Rectal smooth muscle tissue (tissue), 1 donor: Measurements from ENCODE around the gene GDPD4.

Experiments
- H3K27ac ChIP-seq: one replicate; pipeline ENCODE4 v1.7.0; 2013; ENCODE audit warnings: low read depth, low read length, inconsistent platforms
- H3K27me3 ChIP-seq: one replicate; pipeline ENCODE4 v1.7.0; 2013; ENCODE audit warnings: low read length; ENCODE audit not compliant: control insufficient read depth, insufficient read depth
- H3K36me3 ChIP-seq: one replicate; pipeline ENCODE4 v1.7.0; 2013; ENCODE audit warnings: low read length; ENCODE audit not compliant: control insufficient read depth, insufficient read depth
- H3K4me1 ChIP-seq: one replicate; pipeline ENCODE4 v1.7.0; 2013; ENCODE audit warnings: low read length; ENCODE audit not compliant: control insufficient read depth, insufficient read depth
- H3K4me3 ChIP-seq: one replicate; pipeline ENCODE4 v1.7.0; 2013; ENCODE audit warnings: low read length
- H3K9ac ChIP-seq: one replicate; pipeline ENCODE4 v1.7.0; 2013; ENCODE audit warnings: low read length

The GDPD4 gene

DNA sequence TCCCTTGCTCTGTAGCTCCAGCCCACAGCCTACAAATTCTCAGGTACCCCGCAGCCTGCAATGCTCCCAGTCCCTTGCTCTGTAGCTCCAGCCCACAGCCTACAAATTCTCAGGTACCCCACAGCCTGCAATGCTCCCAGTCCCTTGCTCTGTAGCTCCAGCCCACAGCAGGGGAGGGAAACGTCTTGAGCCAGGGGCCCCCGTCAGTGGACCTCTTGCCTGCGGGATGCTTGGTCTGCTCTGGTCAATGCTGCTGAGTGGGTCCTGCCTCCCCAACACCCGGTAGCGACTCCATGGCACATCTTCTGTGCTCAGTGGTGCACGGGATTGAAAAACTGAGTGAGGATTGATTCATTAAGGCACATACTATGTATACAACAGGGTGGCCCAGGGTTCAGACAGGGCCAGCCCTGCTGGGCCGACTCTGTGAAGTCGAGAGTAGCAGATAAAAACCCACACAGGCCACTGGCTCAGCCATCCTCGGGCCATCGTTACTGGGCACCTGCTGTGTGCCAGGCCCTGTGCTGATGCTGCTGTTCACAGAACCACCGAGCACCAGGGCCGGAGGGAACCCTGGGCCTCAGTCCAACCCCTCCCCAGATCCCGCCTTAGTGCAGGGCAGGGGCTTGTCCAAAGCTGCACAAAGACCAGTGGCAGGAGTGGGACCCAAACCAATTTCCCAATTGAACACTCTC is 103.7 kb downstream of the GDPD4 start:
- H3K4me1 ChIP-seq = no peaks in the 10 kb centered on the region
- H3K9ac ChIP-seq = no peak overlapping the region
- H3K27me3 ChIP-seq = no peaks in the 10 kb centered on the region
- no peak overlapping the region for H3K27ac ChIP-seq
- H3K36me3 ChIP-seq = no peaks in the 10 kb centered on the region
- H3K4me3 ChIP-seq = no peak overlapping the region

DNA sequence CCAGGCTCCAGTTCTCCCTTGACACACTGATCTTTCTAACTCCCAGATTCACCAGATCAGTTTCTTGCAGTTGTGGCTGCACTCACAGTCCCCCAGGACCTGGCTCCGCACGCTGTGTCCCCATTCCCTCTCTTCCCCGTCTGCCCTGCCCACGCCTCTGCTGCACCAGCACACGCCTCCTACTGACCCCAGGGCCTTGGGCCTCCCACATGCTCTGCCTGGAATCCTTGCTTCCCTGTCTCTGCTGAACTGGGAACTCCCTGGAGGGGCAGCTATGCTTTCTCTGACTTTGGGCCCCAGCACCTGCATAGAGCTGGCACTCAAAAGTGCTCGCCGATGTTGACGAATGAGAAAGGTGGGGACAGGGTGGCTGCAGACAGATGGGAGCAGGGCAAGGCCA is 104.5 kb downstream of the GDPD4 start:
- Histone ChIP-seq H3K27ac (no peak overlapping the region), H3K4me3 (no peak overlapping the region), H3K9ac (no peak overlapping the region)

DNA sequence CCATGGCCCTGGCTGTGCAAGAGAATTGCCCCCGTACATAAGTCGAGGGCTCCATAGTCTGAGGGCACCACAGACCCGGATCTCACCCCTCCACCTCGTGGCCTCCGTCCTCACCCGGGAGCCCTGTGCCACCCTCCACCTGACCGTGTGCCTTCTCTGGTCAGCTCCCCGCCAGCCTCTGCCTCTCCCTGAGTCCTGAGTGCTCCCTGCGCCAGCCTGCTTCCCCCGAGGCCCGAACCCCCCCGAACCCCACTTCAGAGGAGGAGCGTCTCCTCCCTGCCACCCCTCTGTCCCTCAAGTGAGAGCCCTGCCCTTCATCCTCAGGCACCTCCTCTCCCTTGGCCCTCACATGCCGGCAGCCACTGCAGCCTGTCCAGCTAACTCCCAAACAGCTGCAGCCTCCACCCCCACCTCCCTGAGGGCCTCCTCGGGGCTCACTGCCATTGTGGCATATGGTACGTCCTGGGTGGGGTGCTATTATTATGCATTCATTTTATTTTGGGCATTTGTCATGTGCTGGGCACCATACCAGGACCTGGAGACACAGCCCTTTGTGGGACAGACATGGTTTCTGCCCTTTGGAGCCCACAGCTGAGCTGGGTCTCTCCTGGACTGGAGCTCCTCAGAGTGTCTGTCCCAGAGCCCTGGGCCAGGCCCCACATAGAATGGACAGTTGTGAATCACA is 106.3 kb downstream of the GDPD4 start:
- no peaks in the 10 kb centered on the region for H3K27me3 ChIP-seq
- H3K36me3 ChIP-seq = no peaks in the 10 kb centered on the region
- no peak overlapping the region for H3K9ac ChIP-seq
- H3K4me3 ChIP-seq = no peak overlapping the region
- no peaks in the 10 kb centered on the region for H3K4me1 ChIP-seq
- H3K27ac ChIP-seq = no peak overlapping the region

More for the DNA sequence above, 104.5 kb downstream of the GDPD4 start:
- no peaks in the 10 kb centered on the region for H3K27me3 ChIP-seq
- no peaks in the 10 kb centered on the region for H3K4me1 ChIP-seq
- H3K36me3 ChIP-seq = no peaks in the 10 kb centered on the region

DNA sequence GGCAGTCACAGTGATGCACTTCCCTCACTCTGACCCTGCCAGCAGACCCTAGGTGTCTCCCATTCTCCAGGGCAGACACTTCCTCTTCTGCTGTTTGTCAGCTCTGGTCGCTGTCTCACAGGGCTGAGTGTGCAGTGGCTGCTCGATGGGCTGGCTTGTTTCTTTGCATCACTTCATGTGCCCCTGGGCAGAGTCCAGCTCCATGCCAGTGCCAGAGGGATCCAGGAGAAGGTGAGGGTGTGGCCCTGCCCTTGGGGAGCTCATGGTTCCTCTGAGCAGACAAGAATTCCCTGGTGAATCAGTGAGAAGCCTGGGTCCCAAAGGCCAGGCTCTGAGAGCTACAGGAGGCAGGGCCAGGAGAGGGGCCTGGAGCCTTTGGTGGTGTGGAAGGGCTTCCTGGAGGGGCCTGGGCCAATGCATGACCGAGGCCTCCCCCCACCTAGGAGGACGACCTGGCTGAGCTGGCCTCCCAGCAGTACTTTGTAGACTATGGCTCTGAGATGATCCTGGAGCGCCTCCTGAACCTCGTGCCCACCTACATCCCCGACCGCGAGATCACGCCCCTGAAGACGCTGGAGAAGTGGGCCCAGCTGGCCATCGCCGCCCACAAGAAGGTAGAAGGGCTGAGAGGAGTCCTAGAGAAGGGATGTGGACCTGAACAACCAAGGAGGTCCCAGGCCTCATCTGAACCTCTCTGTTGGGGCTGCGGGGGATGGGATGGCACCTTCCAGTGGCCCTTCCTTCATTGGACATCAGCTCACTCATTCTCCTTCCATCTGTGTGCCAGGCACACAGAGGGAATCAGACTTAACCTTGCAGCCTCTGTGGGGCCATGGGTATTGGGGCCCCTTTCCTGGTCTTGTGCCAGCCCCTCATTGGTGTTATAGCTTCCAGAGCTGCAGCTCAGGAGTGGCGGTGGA is 107.3 kb downstream of the GDPD4 start:
- Histone ChIP-seq H3K36me3 (no peaks in the 10 kb centered on the region), H3K9ac (no peak overlapping the region), H3K4me1 (no peaks in the 10 kb centered on the region)

DNA sequence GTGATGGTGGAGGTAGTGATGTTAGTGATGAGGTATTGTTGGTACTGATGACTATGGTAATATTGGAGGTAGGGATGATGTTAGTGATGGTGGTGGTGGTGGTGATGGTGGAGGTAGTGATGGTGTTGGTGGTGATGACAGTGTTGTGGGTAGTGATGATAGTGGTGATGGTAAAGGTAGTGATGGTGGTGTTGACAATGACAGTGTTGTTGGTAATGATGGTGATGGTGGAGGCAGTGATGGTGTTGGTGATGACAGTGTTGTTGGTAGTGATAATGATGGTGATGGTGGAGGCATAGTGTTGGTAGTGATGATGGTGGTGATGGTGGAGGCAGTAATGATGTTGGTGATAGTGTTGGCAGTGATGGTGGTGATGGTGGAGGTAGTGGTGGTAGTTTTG is 108.3 kb downstream of the GDPD4 start:
- Histone ChIP-seq H3K36me3 (no peaks in the 10 kb centered on the region), H3K4me3 (no peak overlapping the region), H3K4me1 (no peaks in the 10 kb centered on the region), H3K27ac (no peak overlapping the region), H3K9ac (no peak overlapping the region), H3K27me3 (no peaks in the 10 kb centered on the region)

More for the DNA sequence above, 107.3 kb downstream of the GDPD4 start:
- Histone ChIP-seq H3K27me3 (no peaks in the 10 kb centered on the region), H3K27ac (no peak overlapping the region), H3K4me3 (no peak overlapping the region)

DNA sequence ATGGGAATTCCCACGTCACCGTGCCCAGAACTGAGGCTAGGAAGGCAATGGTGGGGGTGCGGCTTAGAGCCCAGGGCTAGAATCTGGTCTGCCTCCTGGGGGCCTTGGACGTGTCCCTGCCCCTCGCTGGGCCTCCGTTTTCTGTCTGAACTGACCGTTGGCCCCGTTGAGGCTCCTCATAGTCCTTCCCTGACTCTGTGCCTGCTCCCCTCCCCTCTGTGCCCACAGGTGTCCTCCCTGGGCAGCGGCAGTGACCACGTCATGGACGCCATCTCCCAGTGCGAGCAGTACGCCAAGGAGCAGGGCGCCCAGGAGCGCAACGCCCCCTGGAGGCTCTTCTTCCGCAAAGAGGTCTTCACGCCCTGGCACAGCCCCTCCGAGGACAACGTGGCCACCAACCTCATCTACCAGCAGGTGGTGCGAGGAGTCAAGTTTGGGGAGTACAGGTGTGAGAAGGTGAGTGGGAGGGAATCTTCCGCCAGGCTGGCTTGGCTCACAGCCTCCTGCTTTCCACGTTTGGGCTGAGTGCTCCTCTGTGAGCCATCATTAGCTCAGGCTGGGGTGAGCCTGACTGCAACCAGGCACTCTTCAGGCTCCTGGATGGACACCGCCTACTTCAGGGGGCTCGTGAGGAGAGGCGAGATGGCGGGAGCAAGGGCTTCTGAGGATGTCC is 109.5 kb downstream of the GDPD4 start:
- Histone ChIP-seq H3K27ac (no peak overlapping the region), H3K9ac (no peak overlapping the region), H3K4me3 (peak overlapping the region; percentile 47)

DNA sequence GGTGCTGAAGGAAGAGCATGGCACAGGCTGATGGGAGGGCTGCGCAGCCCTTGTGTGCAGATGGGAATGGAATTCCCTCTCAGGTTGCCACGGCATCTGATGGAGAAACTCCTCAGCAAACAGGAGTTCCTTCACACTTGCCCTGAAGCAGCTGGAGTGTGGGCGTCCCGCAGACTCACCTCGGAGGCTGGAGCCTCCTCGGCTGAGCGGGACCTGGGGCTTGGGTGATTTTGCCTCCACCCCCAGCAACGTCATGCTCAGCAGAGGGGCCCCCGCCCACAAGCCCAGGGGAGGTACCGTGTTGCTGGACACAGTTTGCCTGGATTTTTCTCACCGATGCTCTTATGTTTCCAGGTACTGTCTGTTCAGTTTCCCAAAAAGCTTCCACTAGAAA is 110.1 kb downstream of the GDPD4 start:
- H3K36me3 ChIP-seq = no peaks in the 10 kb centered on the region
- no peaks in the 10 kb centered on the region for H3K27me3 ChIP-seq
- H3K9ac ChIP-seq = no peak overlapping the region
- no peaks in the 10 kb centered on the region for H3K4me1 ChIP-seq
- no peak overlapping the region for H3K27ac ChIP-seq
- no peak overlapping the region for H3K4me3 ChIP-seq

More for the DNA sequence above, 109.5 kb downstream of the GDPD4 start:
- Histone ChIP-seq H3K36me3 (no peaks in the 10 kb centered on the region), H3K27me3 (no peaks in the 10 kb centered on the region), H3K4me1 (no peaks in the 10 kb centered on the region)

DNA sequence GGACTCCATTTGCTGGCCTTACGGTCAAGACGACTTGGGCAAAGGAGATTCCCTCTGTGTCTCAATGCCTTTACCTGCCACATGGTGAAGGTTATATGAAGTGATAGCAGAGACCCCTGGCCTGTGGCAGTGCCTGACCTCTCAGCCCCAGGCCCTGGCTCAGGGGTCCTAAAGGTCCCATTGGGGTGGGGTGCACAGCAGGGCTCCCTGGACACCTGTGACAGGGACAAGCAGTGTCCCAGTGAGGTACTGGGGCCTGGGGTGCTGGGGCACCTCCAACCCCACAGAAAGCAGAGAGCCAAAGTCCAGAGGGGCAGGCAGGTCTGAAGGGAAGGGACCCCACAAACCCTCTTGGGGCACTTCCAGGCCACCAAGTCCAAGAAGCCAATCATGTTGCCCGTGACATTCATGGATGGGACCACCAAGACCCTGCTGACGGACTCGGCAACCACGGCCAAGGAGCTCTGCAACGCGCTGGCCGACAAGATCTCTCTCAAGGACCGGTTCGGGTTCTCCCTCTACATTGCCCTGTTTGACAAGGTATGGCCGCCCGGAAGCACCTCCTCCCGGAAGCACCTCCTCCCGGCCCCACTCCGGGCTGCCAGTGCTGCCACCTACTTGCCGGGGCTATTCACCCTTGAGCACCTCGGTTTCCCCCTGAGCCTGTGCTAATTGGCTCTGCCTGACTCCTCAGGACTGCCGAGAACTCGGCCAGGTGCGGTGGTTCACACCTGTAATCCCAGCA is 111.0 kb downstream of the GDPD4 start:
- no peak overlapping the region for H3K9ac ChIP-seq
- H3K36me3 ChIP-seq = no peaks in the 10 kb centered on the region
- H3K4me1 ChIP-seq = no peaks in the 10 kb centered on the region
- H3K27me3 ChIP-seq = no peaks in the 10 kb centered on the region
- H3K4me3 ChIP-seq = no peak overlapping the region
- H3K27ac ChIP-seq = no peak overlapping the region

DNA sequence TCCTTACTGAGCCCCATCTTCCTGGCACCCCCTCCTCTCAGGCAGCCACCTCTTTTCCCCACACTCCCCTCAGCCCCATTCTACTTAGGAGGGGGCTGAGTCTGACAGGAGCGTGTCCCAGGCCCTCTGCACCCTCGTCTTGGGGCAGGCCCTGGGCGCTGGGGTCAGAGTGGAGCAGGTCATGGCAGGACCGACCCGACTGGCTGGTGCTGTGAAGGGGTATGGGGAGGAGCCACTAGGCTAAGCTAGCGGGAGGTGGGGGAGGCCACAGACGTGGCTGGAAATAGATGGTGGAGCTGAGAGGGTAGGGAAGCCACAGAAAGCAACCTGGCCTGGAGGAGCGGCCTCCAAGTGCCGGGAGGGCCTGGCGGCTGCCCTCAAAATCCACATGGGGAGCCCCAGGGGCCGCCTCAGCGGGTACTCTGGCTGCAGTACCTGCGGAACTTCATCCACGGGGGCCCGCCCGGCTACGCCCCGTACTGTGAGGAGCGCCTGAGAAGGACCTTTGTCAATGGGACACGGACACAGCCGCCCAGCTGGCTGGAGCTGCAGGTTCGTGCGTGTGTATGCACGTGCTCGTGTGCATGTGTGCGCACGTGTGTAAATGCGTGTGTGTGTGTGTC is 111.8 kb downstream of the GDPD4 start:
- Histone ChIP-seq H3K27me3 (no peaks in the 10 kb centered on the region), H3K36me3 (no peaks in the 10 kb centered on the region), H3K4me1 (no peaks in the 10 kb centered on the region), H3K27ac (no peak overlapping the region), H3K9ac (no peak overlapping the region), H3K4me3 (no peak overlapping the region)

DNA sequence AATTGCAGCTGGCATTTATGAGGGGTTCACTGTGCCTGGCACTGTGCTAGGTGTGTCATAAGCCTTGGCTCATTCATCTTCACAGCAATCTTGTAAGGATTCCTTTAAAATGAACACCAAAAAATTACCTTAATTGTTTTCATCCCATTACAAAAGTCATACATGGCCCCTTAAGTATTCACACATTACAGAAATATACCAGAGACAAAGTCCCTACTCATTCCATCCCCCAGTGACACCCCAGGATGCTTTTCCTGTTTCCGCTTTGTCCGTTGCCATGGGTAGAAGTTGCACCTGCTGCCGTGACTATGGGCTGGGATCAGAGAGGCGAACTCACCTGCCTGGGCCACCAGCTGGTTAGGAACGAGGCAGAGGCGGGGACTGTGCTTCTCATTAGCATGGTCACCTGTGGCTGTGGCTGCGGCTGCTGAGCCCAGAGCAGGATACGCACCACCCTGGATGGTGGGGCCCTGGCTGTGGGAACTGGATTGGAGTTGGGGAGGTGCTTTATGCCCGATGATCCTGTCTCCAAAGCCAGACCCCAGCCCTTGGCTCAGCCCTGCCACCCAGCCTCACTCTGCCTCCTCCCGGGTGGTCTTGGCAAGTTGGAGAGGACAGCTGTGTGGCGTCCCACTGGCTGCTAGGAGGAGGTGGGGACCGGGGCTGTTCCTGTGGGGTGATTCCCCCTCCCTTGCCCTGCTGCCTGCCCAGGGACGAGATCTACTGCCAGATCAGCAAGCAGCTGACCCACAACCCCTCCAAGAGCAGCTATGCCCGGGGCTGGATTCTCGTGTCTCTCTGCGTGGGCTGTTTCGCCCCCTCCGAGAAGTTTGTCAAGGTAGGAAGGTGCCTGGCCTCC is 112.6 kb downstream of the GDPD4 start:
- Histone ChIP-seq H3K9ac (no peak overlapping the region), H3K36me3 (no peaks in the 10 kb centered on the region), H3K27me3 (no peaks in the 10 kb centered on the region), H3K27ac (no peak overlapping the region), H3K4me3 (no peak overlapping the region), H3K4me1 (no peaks in the 10 kb centered on the region)
